Heart left ventricle (tissue), 16 donors: ENCODE measurements around the gene KATNB1. TPM values are rescaled to one million over a fixed set of nuclear protein-coding genes. Genes with fewer than 3 reads are reported as not detected.

ENCODE experiments used
- ATAC-seq, 4 donors: fragments of 200-7000 bp; cut with Tn5 transposase; one replicate each; pipeline ENCODE4 v1.9.1; 2020 to 2022; ENCODE audit warnings: moderate library complexity in 4 of 4, mild to moderate bottlenecking in 3 of 4, moderate number of reproducible peaks in 1 of 4
- DNase-seq, 5 donors: peaks; one replicate each; pipeline ENCODE4 v3.0.0-alpha.2; 2020
- H3K27ac ChIP-seq, 12 donors: fragments of 200-600 bp; sonication (generic) in 4 of 12; one replicate each; pipeline versions ENCODE4 v1.5.0 to v1.8.0; 2016 to 2022; ENCODE audit warnings: mild to moderate bottlenecking in 2 of 12
- H3K27me3 ChIP-seq, 9 donors: fragments of 200-600 bp; sonication (generic) in 2 of 9; one replicate each; pipeline versions ENCODE4 v1.5.1 to v1.8.0; 2016 to 2022; ENCODE audit warnings: mild to moderate bottlenecking in 3 of 9
- H3K36me3 ChIP-seq, 9 donors: fragments of 200-600 bp; sonication (generic) in 2 of 9; one replicate each; pipeline versions ENCODE4 v1.5.0 to v1.8.0; 2018 to 2022; ENCODE audit warnings: mild to moderate bottlenecking in 2 of 9
- H3K4me1 ChIP-seq, 12 donors: fragments of 200-600 bp; sonication (generic) in 4 of 12; one replicate each; pipeline versions ENCODE4 v1.5.0 to v1.8.0; 2016 to 2022; ENCODE audit warnings: mild to moderate bottlenecking in 3 of 12
- H3K4me3 ChIP-seq, 12 donors: fragments of 200-600 bp; sonication (generic) in 4 of 12; one replicate each; pipeline versions ENCODE4 v1.5.0 to v1.8.0; 2017 to 2022; ENCODE audit warnings: mild to moderate bottlenecking in 9 of 12, moderate library complexity in 4 of 12
- H3K9me3 ChIP-seq, 12 donors: fragments of 200-600 bp; sonication (generic) in 4 of 12; one replicate each; pipeline versions ENCODE4 v1.5.0 to v1.8.0; 2016 to 2022; ENCODE audit warnings: mild to moderate bottlenecking in 1 of 12
- CTCF ChIP-seq, 12 donors: fragments of 200-600 bp; sonication (generic) in 4 of 12; IDR thresholded peaks; one replicate each; pipeline versions ENCODE4 v1.5.0 to v1.8.0; 2018 to 2022; ENCODE audit warnings: antibody characterized with exemption in 12 of 12, mild to moderate bottlenecking in 5 of 12
- POLR2A ChIP-seq, 2 donors: fragments of 450-650 bp; IDR thresholded peaks; one replicate each; pipeline ENCODE4 v1.6.1; 2017; ENCODE audit warnings: antibody characterized with exemption in 2 of 2, mild to moderate bottlenecking in 2 of 2, moderate library complexity in 2 of 2
- WGBS, 4 donors: extraction: QIAGEN DNeasy Blood & Tissue Kit in 2 of 4; methylation state at CpG; one replicate each; pipeline versions ENCODE4 v1.1.5 to v1.1.7; 2013 to 2018; 5-methylcytosine and 5-hydroxymethylcytosine counted together
- intact Hi-C, 10 donors: fragments of 100-400 bp; cut with DNase I; formaldehyde crosslinking; loops; one replicate each; pipeline versions ENCODE4 v1.11.1 to v1.14.2; 2022
- polyA plus RNA-seq, 2 donors: library from polyadenylated mRNA; stranded (reverse); fragments of 200-250 nt; gene quantifications; one replicate each; pipeline ENCODE4 v1.2.3, GENCODE V29; 2013
- total RNA-seq, 9 donors: library from RNA; depleted of rRNA in 2 of 9; stranded (reverse); fragments of >200 nt in 2 of 9; fragmentation: NEBNext Ultra II Directional in 3 of 9; extraction: Animal tissue kit (Norgen Biotek cat#: 25700) in 3 of 9; gene quantifications; one replicate each; pipeline versions ENCODE4 v1.1.0 to v1.2.4, GENCODE V29; 2016 to 2023
- donor health status: ischemic (EF 13 %, LVEDD 7.1; RV severe dilation, severe dysfunction).
- donor health status: healthy with polysubstance abuse.
- donor health status: DM: no; HTN: yes; CAD: no.
- donor health status: DM: no; HTN: no; CAD: no.
- donor health status: ischemic (EF 25% LVEDD 6.9; RV normal size, moderate dysfunction).
- donor health status: ischemic (EF 25% LVEDD 5.7; RV mildly dilated, moderate dysfunction).
- donor health status: healthy.
- donor health status: DM: yes; HTN: yes; CAD: no.
- donor health status: ischemic (EF 35%, LVEDD 5.7; RV mildly dilated, moderate dysfunction).
- donor health status: nonischemic (EF 11% LVEDD 7.7; RV severe dilation, severe dysfunction).
- donor health status: DM: yes; HTN: yes; CAD: no.
- donor health status: PGD.
- donor health status: ischemic (EF 29% LVEDD 5.4; RV normal size, mild dysfunction).
- donor health status: nonischemic (EF 23%, LVEDD 6.1; RV moderate dilation, normal function).

KATNB1 gene
- total and polyA plus RNA-seq, 11 donors: 8.0 to 20.5 (median 15.3) TPM

- no peaks in the 10 kb centered on the region for H3K27me3 ChIP-seq
- H3K9me3 ChIP-seq: no peaks in the 10 kb centered on the region
- 72 to 83% (median 81%) methylated on average over 7 of the region's 7 CpGs for WGBS, 4 donors
- peak overlapping the region in 11 of 12 donors; percentile 50 to 81 (median 73) for H3K27ac ChIP-seq
- peaks cover 0 to 29% (median 14%) of the 10 kb centered on the region in 12 donors for H3K4me1 ChIP-seq
- intact Hi-C loops: loop anchor here (1.0 to 10.0 kb wide), 11 partner anchors 34 to 247 kb away; partner anchors contain the start of genes USB1 (in 5 of the 10), ZNF319 (in 5 of the 10) and KIFC3 (in 4 of the 10)
- no peak overlapping the region for H3K4me3 ChIP-seq
- TF ChIP-seq CTCF (IDR thresholded peaks at IDR 0.05) (no peak), POLR2A (IDR thresholded peaks at IDR 0.05) (no peak)
- peaks cover 0 to 75% (median 37%) of the 10 kb centered on the region in 9 donors for H3K36me3 ChIP-seq
- DNase-seq (peak in 1 of 5 donors; percentile 40), ATAC-seq (peak in 1 of 4 donors; percentile 2)
These were observed 22.3 kb downstream of the KATNB1 start for GRCh38 chr16:57757883-57758282.

DNA sequence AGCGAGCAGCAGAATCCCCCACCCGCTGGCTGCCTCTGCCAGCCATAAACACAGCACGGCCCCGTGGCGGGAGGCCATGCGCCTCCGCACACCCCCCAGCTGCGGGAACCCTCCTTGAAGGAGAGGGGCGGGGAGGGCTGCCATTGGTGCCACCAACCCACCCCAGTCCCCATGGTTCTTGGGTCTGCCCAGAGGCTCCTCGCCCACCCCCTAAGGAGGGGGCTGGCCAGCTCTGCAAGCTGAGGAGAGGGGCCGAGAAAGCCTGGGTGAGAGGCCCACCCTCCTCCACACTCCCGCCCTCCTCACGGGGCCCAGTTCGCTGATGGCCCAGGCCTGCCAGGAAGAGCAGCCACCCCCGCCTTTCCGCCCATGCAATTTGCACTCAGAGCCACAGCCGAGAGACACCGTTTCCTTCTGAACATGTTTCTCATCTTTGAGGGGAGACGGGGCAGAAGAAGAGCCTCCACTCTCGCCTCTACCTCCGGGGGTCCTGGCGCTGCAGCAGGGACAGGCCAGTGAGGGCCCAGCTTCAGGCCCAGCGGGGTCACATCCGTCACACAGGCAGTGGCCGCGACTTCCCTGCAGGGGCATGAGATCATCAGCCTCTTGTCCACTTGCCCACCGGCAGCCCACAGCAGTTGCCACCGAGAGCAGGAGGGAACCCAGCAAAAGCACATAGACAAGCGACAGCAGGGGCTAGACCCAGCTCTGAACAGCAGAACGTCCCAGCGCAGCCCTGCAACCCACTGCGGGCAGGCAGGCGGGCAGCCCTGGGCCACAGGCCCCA is 23.0 kb downstream of the KATNB1 start:
- DNase-seq: peak in 2 of 5 donors; percentile 42 to 67
- H3K36me3 ChIP-seq: peaks cover 0 to 75% (median 41%) of the 10 kb centered on the region in 9 donors
- peak overlapping the region; percentile 23 to 81 (median 72) for H3K27ac ChIP-seq
- ATAC-seq: peak in 2 of 4 donors; percentile 8 to 44
- no peaks in the 10 kb centered on the region for H3K27me3 ChIP-seq
- H3K4me3 ChIP-seq: peak overlapping the region in 5 of 12 donors; percentile 2 to 19 (median 12)
- H3K4me1 ChIP-seq: peaks cover 0 to 29% (median 14%) of the 10 kb centered on the region in 12 donors
- H3K9me3 ChIP-seq: no peaks in the 10 kb centered on the region
- no peak for TF ChIP-seq CTCF (IDR thresholded peaks at IDR 0.05)
- TF ChIP-seq POLR2A (IDR thresholded peaks at IDR 0.05): no peak
- 64 to 75% (median 68%) methylated on average over 14 to 33 of the region's 33 CpGs for WGBS, 4 donors
- intact Hi-C loops: loop anchor here (5.0 to 10.0 kb wide), 7 partner anchors 34 to 246 kb away; partner anchors contain the start of genes USB1 (in 5 of the 10), ZNF319 (in 5 of the 10) and KIFC3 (in 4 of the 10)

GRCh38 chr16:57759131-57759530 is 23.6 kb downstream of the KATNB1 start:
- intact Hi-C loops: loop anchor here (5.0 to 10.0 kb wide), 7 partner anchors 33 to 246 kb away; partner anchors contain the start of genes USB1 (in 5 of the 10), ZNF319 (in 5 of the 10) and KIFC3 (in 4 of the 10)
- TF ChIP-seq POLR2A (IDR thresholded peaks at IDR 0.05) (no peak), CTCF (IDR thresholded peaks at IDR 0.05) (no peak)
- ATAC-seq (no peak), DNase-seq (peak in 1 of 5 donors; percentile 57)
- no peaks in the 10 kb centered on the region for H3K9me3 ChIP-seq
- peaks cover 0 to 78% (median 46%) of the 10 kb centered on the region in 9 donors for H3K36me3 ChIP-seq
- WGBS, 4 donors: 81 to 83% (median 81%) methylated on average over 6 to 7 of the region's 7 CpGs; no CpG with 5 or more reads in 1 of the 4 donors
- peak overlapping the region in 2 of 12 donors; percentile 7 to 19 for H3K4me3 ChIP-seq
- H3K4me1 ChIP-seq: peaks cover 0 to 29% (median 14%) of the 10 kb centered on the region in 12 donors
- no peaks in the 10 kb centered on the region for H3K27me3 ChIP-seq
- H3K27ac ChIP-seq: peak overlapping the region; percentile 23 to 81 (median 72)
